Trophoblast cell (in vitro differentiated cells and primary cell): ENCODE measurements around the gene NOC2L.
A peak's percentile ranks its signal among the peaks of the same experiment; 100 is the strongest.

ENCODE experiments used
- DNase-seq, 2 donors: peaks; one replicate each; pipeline ENCODE4 v3.0.0-alpha.2; 2016
- H2AFZ ChIP-seq: 2 replicates; pipeline ENCODE4 v1.6.1; 2013; ENCODE audit warnings: low read length, moderate library complexity, mild to moderate bottlenecking; ENCODE audit not compliant: insufficient read depth, poor library complexity
- H2AK5ac ChIP-seq: 2 replicates; pipeline ENCODE4 v1.6.1; 2013; ENCODE audit warnings: mild to moderate bottlenecking, low read length
- H2BK120ac ChIP-seq: 2 replicates; pipeline ENCODE4 v1.6.1; 2013; ENCODE audit warnings: low read length, mild to moderate bottlenecking, moderate library complexity; ENCODE audit not compliant: insufficient read depth, poor library complexity
- H2BK12ac ChIP-seq: 2 replicates; pipeline ENCODE4 v1.6.1; 2013; ENCODE audit warnings: mild to moderate bottlenecking, low read length, moderate library complexity
- H2BK5ac ChIP-seq: 2 replicates; pipeline ENCODE4 v1.6.1; 2013; ENCODE audit warnings: low read length, low read depth, moderate library complexity, mild to moderate bottlenecking; ENCODE audit not compliant: poor library complexity
- H3K14ac ChIP-seq: 2 replicates; pipeline ENCODE4 v1.6.1; 2013; ENCODE audit warnings: mild to moderate bottlenecking, low read length
- H3K18ac ChIP-seq: 2 replicates; pipeline ENCODE4 v1.6.1; 2013; ENCODE audit warnings: mild to moderate bottlenecking, low read length
- H3K23ac ChIP-seq: 2 replicates; pipeline ENCODE4 v1.6.1; 2013; ENCODE audit warnings: low read length
- H3K27ac ChIP-seq: 2 replicates; pipeline ENCODE4 v1.5.1; 2013; ENCODE audit warnings: low read depth, mild to moderate bottlenecking, inconsistent platforms, low read length, moderate library complexity
- H3K27me3 ChIP-seq: 2 replicates; pipeline ENCODE4 v1.6.1; 2013; ENCODE audit warnings: inconsistent platforms, mild to moderate bottlenecking, low read length, moderate library complexity; ENCODE audit not compliant: insufficient read depth
- H3K36me3 ChIP-seq, 2 experiments: 1 replicate in 1 of 2; 2 replicates in 1 of 2; pipeline ENCODE4 v1.6.1; 2013; ENCODE audit warnings: low read length in 2 of 2, mild to moderate bottlenecking in 2 of 2, moderate library complexity in 1 of 2; ENCODE audit not compliant: insufficient read depth in 2 of 2, control insufficient read depth in 1 of 2
- H3K4ac ChIP-seq: 2 replicates; pipeline ENCODE4 v1.6.1; 2013; ENCODE audit warnings: low read depth, mild to moderate bottlenecking, low read length, moderate library complexity
- H3K4me1 ChIP-seq, 2 experiments: 1 replicate in 1 of 2; 2 replicates in 1 of 2; pipeline ENCODE4 v1.6.1; 2013; ENCODE audit warnings: low read length in 2 of 2, mild to moderate bottlenecking in 2 of 2, moderate library complexity in 1 of 2; ENCODE audit not compliant: insufficient read depth in 2 of 2, control insufficient read depth in 1 of 2
- H3K4me2 ChIP-seq: 2 replicates; pipeline ENCODE4 v1.6.1; 2013; ENCODE audit warnings: inconsistent platforms, mild to moderate bottlenecking, low read length, moderate library complexity
- H3K4me3 ChIP-seq: 2 replicates; pipeline ENCODE4 v1.5.1; 2013; ENCODE audit warnings: mild to moderate bottlenecking, low read depth, low read length, inconsistent platforms
- H3K79me1 ChIP-seq: one replicate; pipeline ENCODE4 v1.6.1; 2013; ENCODE audit warnings: low read length
- H3K79me2 ChIP-seq: 2 replicates; pipeline ENCODE4 v1.6.1; 2013; ENCODE audit warnings: low read length, mild to moderate bottlenecking; ENCODE audit not compliant: control insufficient read depth, insufficient read depth, poor library complexity
- H3K9ac ChIP-seq: 2 replicates; pipeline ENCODE4 v1.6.1; 2013; ENCODE audit warnings: mild to moderate bottlenecking, low read length
- H3K9me3 ChIP-seq: 2 replicates; pipeline ENCODE4 v1.6.1; 2013; ENCODE audit warnings: low read depth, mild to moderate bottlenecking, control low read depth, inconsistent platforms, low read length; ENCODE audit not compliant: insufficient read depth
- H4K12ac ChIP-seq: 2 replicates; pipeline ENCODE4 v1.6.1; 2013; ENCODE audit warnings: low read depth, mild to moderate bottlenecking, low read length, moderate library complexity
- H4K8ac ChIP-seq: 2 replicates; pipeline ENCODE4 v1.6.1; 2013; ENCODE audit warnings: low read depth, mild to moderate bottlenecking, low read length, moderate library complexity
- H4K91ac ChIP-seq: one replicate; pipeline ENCODE4 v1.6.1; 2013; ENCODE audit warnings: low read depth, mild to moderate bottlenecking, low read length, moderate library complexity
- WGBS: extraction: QIAGEN DNeasy Blood & Tissue Kit; methylation state at CpG from one replicate; pipeline ENCODE4 v1.1.7; 2013; ENCODE audit warnings: missing lambda C conversion rate; ENCODE audit not compliant: insufficient read length, insufficient coverage; ENCODE audit errors: extremely low coverage; 5-methylcytosine and 5-hydroxymethylcytosine counted together

The NOC2L gene

DNA sequence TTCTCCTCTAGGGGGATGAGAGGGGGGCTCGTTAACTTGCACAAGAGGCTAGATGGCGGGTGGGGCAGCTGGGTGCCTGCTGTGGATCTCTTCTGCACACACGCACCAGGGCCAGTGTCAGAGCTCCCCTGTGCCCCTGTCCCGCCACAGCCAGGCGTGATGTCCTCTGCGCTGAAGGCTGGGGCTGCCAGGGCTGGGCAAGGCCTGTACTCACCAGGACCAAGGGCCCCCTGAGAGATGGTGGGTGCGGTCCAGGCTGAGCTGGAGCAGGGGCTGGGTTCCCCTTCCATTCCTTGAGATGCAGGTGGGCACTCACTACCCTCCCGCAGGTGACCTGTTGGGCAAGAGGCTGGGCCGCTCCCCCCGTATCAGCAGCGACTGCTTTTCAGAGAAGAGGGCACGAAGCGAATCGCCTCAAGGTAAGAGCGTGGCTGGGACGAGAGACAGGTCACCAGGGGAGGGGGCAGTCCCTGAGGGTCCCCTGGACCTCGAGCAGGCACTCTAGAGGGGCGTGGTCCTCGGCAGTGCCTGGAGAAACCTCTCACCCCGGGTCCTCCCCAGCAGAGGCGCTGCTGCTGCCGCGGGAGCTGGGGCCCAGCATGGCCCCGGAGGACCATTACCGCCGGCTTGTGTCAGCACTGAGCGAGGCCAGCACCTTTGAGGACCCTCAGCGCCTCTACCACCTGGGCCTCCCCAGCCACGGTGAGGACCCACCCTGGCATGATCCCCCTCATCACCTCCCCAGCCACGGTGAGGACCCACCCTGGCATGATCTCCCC lies 20.2 kb downstream of the NOC2L start:
- peaks cover 11% of the 10 kb centered on the region for H3K27me3 ChIP-seq
- peak overlapping the region; percentile 67 for H2AK5ac ChIP-seq
- peak overlapping the region; percentile 47 for H3K14ac ChIP-seq
- H2BK120ac ChIP-seq: peak overlapping the region; percentile 14
- no peak overlapping the region for H3K4me3 ChIP-seq
- H3K9ac ChIP-seq: no peak overlapping the region
- no peak overlapping the region for H3K4me2 ChIP-seq
- H3K27ac ChIP-seq: no peak overlapping the region
- no peak overlapping the region for H2BK5ac ChIP-seq
- H4K91ac ChIP-seq: peak overlapping the region; percentile 76
- peaks cover 4% of the 10 kb centered on the region for H3K79me2 ChIP-seq
- H3K79me1 ChIP-seq: peaks cover 26% of the 10 kb centered on the region
- WGBS: no CpG with 5 or more reads among the region's 30 CpGs
- H2AFZ ChIP-seq: no peak overlapping the region
- peaks cover 41 to 46% of the 10 kb centered on the region in 2 experiments for H3K4me1 ChIP-seq
- H3K23ac ChIP-seq: no peak overlapping the region
- H4K12ac ChIP-seq: peak overlapping the region; percentile 12
- H3K18ac ChIP-seq: peak overlapping the region; percentile 30
- peak overlapping the region; percentile 20 for H4K8ac ChIP-seq
- peaks cover 4 to 8% of the 10 kb centered on the region in 2 experiments for H3K36me3 ChIP-seq
- peak overlapping the region; percentile 42 for H2BK12ac ChIP-seq
- DNase-seq: peak in 1 of 2 donors; percentile 15
- H3K9me3 ChIP-seq: peaks cover 5% of the 10 kb centered on the region
- no peak overlapping the region for H3K4ac ChIP-seq

DNA sequence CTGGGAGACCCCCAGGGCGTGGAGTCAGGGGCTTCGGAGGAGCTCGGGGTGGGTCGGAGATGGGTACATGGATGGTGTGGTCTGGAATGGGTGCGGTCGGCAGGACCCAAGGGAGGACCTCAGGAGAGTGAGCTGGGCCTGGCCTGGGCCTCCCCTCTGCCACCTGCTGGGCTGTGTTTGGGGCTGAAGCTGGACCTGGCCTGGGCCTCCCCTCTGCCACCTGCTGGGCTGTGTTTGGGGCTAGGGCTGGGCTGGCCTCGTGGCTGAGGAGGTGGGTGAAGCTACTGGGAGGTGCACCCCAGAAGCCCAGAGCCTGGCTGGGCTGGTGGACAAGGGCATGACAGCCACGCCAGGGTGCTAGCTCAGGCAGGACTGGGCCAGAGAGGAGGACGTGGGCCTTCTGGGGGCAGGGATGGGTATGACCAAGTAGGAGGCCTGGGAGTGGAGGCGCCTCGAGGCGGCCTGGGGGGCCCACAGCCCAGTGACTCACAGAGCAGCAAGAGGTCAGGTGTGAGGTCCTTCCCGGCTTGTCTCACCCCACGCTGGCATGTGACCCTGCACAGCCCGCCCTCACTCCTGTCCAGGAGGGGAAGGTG lies 20.9 kb downstream of the NOC2L start:
- Histone ChIP-seq H2BK120ac (no peak overlapping the region), H3K9me3 (peaks cover 5% of the 10 kb centered on the region), H3K36me3 (peaks cover 0 to 3% of the 10 kb centered on the region in 2 experiments), H2AFZ (no peak overlapping the region), H3K4ac (no peak overlapping the region), H3K14ac (no peak overlapping the region), H3K4me1 (peaks cover 41 to 46% of the 10 kb centered on the region in 2 experiments), H3K79me2 (peaks cover 4% of the 10 kb centered on the region), H3K27ac (no peak overlapping the region), H4K12ac (no peak overlapping the region), H3K18ac (no peak overlapping the region), H4K8ac (no peak overlapping the region), H3K4me2 (no peak overlapping the region), H3K9ac (no peak overlapping the region), H2AK5ac (peak overlapping the region; percentile 7), H4K91ac (no peak overlapping the region), H2BK5ac (no peak overlapping the region), H3K23ac (no peak overlapping the region), H3K79me1 (peaks cover 26% of the 10 kb centered on the region), H3K27me3 (peaks cover 11% of the 10 kb centered on the region), H2BK12ac (no peak overlapping the region), H3K4me3 (no peak overlapping the region)
- DNase-seq: peak in 1 of 2 donors; percentile 30
- WGBS: no CpG with 5 or more reads among the region's 15 CpGs

DNA sequence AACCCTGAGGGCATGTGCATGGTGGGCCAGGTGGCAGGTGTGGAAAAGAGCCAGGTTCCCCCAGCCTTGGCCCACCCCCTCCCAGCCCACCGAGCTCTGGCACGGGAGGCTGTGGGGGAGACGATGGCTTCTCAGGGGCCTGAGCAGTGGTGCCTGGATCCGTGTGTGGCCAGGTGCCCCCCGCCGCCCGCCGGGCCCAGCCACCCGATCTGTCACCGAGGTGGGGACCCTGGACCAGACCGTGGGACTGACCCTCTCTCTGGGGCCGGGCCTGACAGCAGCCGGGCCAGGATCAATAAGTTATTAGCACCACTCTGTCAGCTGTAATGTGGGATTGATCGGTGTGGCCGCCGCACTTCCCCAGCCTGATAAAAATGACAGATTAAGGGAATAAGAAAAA lies 21.5 kb downstream of the NOC2L start:
- WGBS: no CpG with 5 or more reads among the region's 16 CpGs
- peaks cover 34 to 40% of the 10 kb centered on the region in 2 experiments for H3K4me1 ChIP-seq
- H4K8ac ChIP-seq: no peak overlapping the region
- DNase-seq: no peak
- no peak overlapping the region for H3K9ac ChIP-seq
- no peak overlapping the region for H2AK5ac ChIP-seq
- H3K79me2 ChIP-seq: peaks cover 4% of the 10 kb centered on the region
- no peak overlapping the region for H4K12ac ChIP-seq
- no peak overlapping the region for H3K14ac ChIP-seq
- H3K23ac ChIP-seq: no peak overlapping the region
- H2BK5ac ChIP-seq: no peak overlapping the region
- H3K18ac ChIP-seq: no peak overlapping the region
- no peak overlapping the region for H3K27ac ChIP-seq
- peaks cover 0 to 3% of the 10 kb centered on the region in 2 experiments for H3K36me3 ChIP-seq
- peaks cover 11% of the 10 kb centered on the region for H3K27me3 ChIP-seq
- no peak overlapping the region for H3K4ac ChIP-seq
- H4K91ac ChIP-seq: no peak overlapping the region
- H2AFZ ChIP-seq: no peak overlapping the region
- H2BK120ac ChIP-seq: no peak overlapping the region
- H3K4me2 ChIP-seq: no peak overlapping the region
- no peak overlapping the region for H3K4me3 ChIP-seq
- H3K9me3 ChIP-seq: peaks cover 5% of the 10 kb centered on the region
- no peak overlapping the region for H2BK12ac ChIP-seq
- H3K79me1 ChIP-seq: peaks cover 23% of the 10 kb centered on the region

DNA sequence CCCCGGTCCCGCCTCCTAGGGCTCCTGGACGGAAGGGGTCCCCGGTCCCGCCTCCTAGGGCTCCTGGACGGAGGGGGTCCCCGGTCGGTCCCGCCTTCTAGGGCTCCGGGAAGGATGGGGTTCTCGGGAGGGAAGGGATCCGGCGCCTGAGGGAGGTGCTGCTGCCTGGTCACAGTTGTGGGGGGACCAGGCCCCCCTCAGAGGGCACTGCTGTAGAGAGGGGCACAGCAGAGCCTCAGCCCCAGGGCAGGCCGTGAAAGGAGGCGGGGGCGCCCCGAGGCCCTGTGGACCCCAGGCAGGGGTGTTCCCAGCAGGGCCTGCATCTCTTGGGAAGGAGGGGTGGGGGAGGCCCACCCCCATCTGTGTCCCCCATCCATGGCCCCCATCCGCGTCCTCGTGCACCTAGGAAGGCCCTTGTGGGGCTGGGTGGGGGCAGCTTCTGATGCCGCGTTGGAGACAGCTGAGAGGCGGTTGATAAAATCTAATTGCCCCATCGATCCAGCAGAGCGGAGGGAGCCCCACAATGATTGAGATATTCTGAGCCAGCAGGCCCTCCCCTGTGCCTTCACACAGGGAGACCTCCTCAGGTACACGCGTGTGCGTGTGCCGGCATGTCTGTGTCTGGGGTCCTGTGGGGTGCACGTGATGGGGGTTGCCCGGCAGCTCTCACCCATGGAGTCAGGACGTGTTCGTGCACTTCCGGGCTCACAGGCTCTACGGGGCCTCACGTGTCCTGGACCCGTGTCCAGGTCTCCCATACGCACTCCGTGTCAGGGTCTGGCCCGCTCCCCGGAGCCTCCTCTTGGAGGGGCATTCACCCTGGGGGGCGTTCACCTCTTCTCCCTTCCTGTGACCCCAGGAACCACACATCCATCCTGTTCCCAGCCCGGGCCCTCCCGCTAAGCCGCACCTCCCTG lies 22.4 kb downstream of the NOC2L start:
- Histone ChIP-seq H3K79me2 (peaks cover 4% of the 10 kb centered on the region), H3K4me2 (no peak overlapping the region), H2AK5ac (no peak overlapping the region), H3K36me3 (peaks cover 0 to 3% of the 10 kb centered on the region in 2 experiments), H3K4me1 (peaks cover 29 to 35% of the 10 kb centered on the region in 2 experiments), H2BK120ac (no peak overlapping the region), H4K12ac (no peak overlapping the region), H3K9me3 (peaks cover 5% of the 10 kb centered on the region), H2BK12ac (no peak overlapping the region), H3K27ac (no peak overlapping the region), H3K9ac (no peak overlapping the region), H4K91ac (no peak overlapping the region), H3K4ac (no peak overlapping the region), H4K8ac (no peak overlapping the region), H3K14ac (no peak overlapping the region), H2BK5ac (no peak overlapping the region), H3K79me1 (peaks cover 17% of the 10 kb centered on the region), H3K18ac (no peak overlapping the region), H3K27me3 (peaks cover 11% of the 10 kb centered on the region), H2AFZ (no peak overlapping the region), H3K23ac (no peak overlapping the region), H3K4me3 (no peak overlapping the region)
- no CpG with 5 or more reads among the region's 45 CpGs for WGBS
- no peak for DNase-seq
